ENCODE results near the gene PRICKLE3.
"Not testable (repeated sequence)": the region's sequence is repeated elsewhere in the genome, so short reads cannot be mapped to it uniquely, and the experiment has no call there.

The PRICKLE3 gene

DNA sequence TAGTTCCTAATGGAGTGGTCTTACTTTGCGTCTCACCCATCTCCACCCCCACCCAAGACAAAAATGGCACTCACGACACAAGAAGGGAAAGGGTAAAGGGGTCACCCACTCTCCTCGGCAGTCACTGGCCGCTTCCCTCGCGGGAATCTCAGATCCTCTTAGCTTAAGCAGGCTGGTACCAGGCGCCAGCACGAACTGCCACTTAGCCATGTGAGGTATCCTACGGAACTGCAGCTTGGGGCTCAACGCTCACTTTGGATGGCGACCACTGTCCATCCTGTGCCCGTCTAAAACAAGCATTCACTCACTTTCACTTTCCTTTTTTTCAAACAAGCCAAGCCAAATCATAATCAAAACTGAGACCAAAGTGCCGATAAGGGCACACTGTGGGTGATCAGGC, 38.2 kb downstream of the PRICKLE3 start:
- TF ChIP-seq, protein P1, sequence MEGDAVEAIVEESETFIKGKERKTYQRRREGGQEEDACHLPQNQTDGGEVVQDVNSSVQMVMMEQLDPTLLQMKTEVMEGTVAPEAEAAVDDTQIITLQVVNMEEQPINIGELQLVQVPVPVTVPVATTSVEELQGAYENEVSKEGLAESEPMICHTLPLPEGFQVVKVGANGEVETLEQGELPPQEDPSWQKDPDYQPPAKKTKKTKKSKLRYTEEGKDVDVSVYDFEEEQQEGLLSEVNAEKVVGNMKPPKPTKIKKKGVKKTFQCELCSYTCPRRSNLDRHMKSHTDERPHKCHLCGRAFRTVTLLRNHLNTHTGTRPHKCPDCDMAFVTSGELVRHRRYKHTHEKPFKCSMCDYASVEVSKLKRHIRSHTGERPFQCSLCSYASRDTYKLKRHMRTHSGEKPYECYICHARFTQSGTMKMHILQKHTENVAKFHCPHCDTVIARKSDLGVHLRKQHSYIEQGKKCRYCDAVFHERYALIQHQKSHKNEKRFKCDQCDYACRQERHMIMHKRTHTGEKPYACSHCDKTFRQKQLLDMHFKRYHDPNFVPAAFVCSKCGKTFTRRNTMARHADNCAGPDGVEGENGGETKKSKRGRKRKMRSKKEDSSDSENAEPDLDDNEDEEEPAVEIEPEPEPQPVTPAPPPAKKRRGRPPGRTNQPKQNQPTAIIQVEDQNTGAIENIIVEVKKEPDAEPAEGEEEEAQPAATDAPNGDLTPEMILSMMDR (IDR thresholded peaks at IDR 0.05; ENCODE audit: insufficient read depth, low read length, poor library complexity, severe bottlenecking) = no peak
- DNase-seq (ENCODE audit: extremely low read depth, insufficient read length) = no peak
- no peaks in the 10 kb centered on the region for H3K36me3 ChIP-seq (ENCODE audit: control insufficient read depth, insufficient read depth, low read length)

DNA sequence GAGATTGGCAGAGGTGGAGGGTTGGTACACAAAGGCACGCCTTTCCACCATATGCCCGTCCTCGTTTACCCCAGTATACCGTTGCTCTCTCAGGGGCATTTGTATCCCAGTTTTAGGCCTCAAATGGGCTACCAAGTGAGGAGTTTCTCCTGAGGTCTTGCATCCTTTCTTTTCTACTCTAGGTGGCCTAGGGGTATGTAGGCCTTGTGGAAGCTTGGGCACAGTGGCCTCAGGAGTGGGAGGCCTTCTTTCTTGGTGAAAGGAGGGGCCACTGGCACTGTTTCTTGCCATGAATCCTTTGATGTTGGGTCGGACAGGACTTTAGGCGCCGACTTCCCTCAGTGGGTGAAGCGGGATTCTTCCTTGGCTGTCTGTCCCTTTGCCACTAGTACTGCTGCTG, 38.9 kb downstream of the PRICKLE3 start:
- no peak for DNase-seq (ENCODE audit: extremely low read depth, insufficient read length)
- Histone ChIP-seq H3K36me3 (ENCODE audit: control insufficient read depth, insufficient read depth, low read length) (no peaks in the 10 kb centered on the region), H3K27me3 (replicated peaks; ENCODE audit: control insufficient read depth, insufficient read depth, low read length) (no peaks in the 10 kb centered on the region), H3K4me3 (replicated peaks; ENCODE audit: low read depth, low read length) (no peak overlapping the region)
- TF ChIP-seq, protein P1 (IDR thresholded peaks at IDR 0.05; ENCODE audit: insufficient read depth, low read length, poor library complexity, severe bottlenecking) = no peak

More for the DNA sequence above, 38.2 kb downstream of the PRICKLE3 start:
- H3K4me3 ChIP-seq (replicated peaks; ENCODE audit: low read depth, low read length) = no peak overlapping the region
- no peaks in the 10 kb centered on the region for H3K27me3 ChIP-seq (replicated peaks; ENCODE audit: control insufficient read depth, insufficient read depth, low read length)

DNA sequence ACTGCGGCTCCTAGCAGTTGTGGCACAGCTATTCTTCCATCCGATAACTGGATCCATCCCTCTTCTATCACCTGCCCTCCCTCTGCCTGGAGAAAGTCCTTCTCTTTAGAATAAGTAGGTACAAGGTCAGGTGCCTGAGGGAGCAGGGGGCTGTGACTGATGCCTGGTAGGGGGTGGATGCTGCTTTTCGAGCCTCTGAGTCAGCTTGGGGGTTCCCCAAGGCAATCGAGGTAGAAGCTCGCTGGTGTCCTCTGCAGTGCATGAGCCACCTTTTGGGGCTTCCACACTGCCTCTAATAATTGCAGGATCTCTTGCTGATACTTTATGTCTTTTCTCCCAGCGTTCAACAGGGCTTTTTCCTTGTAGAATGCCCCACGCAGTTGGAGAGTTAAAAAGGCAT, 43.0 kb downstream of the PRICKLE3 start:
- DNase-seq (ENCODE audit: extremely low read depth, insufficient read length); H3K4me3 ChIP-seq (replicated peaks; ENCODE audit: low read depth, low read length); H3K36me3 ChIP-seq (ENCODE audit: control insufficient read depth, insufficient read depth, low read length); H3K27me3 ChIP-seq (replicated peaks; ENCODE audit: control insufficient read depth, insufficient read depth, low read length): not testable (repeated sequence)

DNA sequence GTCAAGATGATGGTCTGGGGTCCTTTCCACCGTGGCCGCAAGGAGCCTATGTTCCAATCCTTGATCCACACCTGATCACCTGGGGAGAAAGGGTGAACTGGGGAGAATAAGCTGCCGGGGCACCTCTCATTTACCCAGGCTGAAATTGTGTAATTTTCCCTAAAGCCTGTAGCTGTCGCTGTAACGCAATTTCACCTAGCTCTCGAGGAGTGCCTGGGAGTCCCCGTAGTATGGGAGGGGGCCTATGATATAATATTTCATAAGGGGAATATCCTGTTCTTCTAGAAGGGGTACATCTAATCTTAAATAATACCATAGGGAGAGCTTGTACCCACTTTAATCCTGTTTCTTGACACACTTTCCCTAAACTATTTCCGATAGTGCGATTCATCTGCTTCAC, 43.9 kb downstream of the PRICKLE3 start:
- not testable (repeated sequence) for DNase-seq (ENCODE audit: extremely low read depth, insufficient read length)

DNA sequence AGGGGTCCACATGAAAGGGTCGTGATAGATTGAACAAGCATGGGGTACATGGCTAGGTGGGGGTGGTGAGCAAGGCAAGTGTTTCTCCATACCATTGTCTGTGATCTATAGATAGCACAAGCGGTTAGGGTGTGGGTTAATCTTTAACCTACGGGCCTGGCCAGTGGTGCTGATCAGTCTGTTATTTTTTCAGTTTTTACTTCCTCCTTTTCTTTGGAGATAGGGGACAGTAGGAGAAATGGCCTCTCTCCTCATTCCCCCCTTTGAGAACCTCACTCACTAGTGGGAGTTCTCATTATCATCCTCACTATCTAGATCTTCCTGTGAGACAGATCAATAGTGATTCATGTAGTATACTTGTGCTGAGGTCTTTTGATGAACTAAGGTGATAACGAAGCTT, 46.5 kb downstream of the PRICKLE3 start:
- no peaks in the 10 kb centered on the region for H3K27me3 ChIP-seq (replicated peaks; ENCODE audit: control insufficient read depth, insufficient read depth, low read length)
- no peaks in the 10 kb centered on the region for H3K36me3 ChIP-seq (ENCODE audit: control insufficient read depth, insufficient read depth, low read length)
- DNase-seq (ENCODE audit: extremely low read depth, insufficient read length) = no peak
- TF ChIP-seq, protein P1 (IDR thresholded peaks at IDR 0.05; ENCODE audit: insufficient read depth, low read length, poor library complexity, severe bottlenecking) = no peak
- H3K4me3 ChIP-seq (replicated peaks; ENCODE audit: low read depth, low read length) = no peak overlapping the region

More for the DNA sequence above, 43.9 kb downstream of the PRICKLE3 start:
- not testable (repeated sequence) for H3K4me3 ChIP-seq (replicated peaks; ENCODE audit: low read depth, low read length); H3K27me3 ChIP-seq (replicated peaks; ENCODE audit: control insufficient read depth, insufficient read depth, low read length); H3K36me3 ChIP-seq (ENCODE audit: control insufficient read depth, insufficient read depth, low read length)

DNA sequence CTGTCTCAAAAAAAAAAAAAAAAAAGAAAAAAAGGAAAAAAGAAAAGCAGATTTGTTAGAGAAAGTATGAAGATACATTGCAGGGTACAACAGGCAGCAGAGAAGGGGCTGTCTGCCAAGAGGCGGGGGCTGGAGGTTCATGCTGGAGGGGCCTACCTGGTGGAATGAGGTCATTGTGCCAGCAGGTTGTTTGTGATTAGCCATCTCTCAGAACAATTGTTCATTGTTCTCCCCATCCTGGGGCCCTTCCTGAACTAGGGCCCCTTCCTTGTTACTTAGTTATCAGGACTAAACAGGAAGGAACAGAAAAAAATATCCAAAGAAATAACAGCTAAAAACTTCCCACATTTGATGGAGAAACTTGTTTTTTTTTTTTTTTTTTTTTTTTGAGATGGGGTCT, 48.7 kb downstream of the PRICKLE3 start:
- no peak overlapping the region for H3K4me3 ChIP-seq (replicated peaks; ENCODE audit: low read depth, low read length)
- no peaks in the 10 kb centered on the region for H3K27me3 ChIP-seq (replicated peaks; ENCODE audit: control insufficient read depth, insufficient read depth, low read length)
- no peak for DNase-seq (ENCODE audit: extremely low read depth, insufficient read length)
- H3K36me3 ChIP-seq (ENCODE audit: control insufficient read depth, insufficient read depth, low read length) = no peaks in the 10 kb centered on the region
- TF ChIP-seq, protein P1 (IDR thresholded peaks at IDR 0.05; ENCODE audit: insufficient read depth, low read length, poor library complexity, severe bottlenecking) = no peak

DNA sequence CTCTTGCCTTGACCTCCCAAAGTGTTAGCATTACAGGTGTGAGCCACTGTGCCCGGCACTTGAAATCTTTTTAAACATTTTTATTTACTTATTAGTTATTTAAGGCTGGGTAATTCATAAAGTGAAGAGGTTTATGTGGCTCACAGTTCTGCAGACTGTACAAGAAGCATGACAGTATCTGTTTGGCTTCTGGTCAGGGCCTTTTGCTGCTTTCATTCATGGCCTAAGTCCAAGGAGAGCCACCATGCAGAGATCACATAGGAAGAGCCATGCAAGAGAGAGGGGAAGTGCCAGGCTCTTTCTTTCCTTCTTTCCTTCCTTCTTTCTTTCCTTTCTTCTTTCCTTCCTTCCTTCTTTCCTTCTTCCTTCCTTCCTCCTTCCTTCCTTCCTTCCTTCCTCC, 52.4 kb downstream of the PRICKLE3 start:
- no peak for DNase-seq (ENCODE audit: extremely low read depth, insufficient read length)
- no peak overlapping the region for H3K4me3 ChIP-seq (replicated peaks; ENCODE audit: low read depth, low read length)
- H3K36me3 ChIP-seq (ENCODE audit: control insufficient read depth, insufficient read depth, low read length) = no peaks in the 10 kb centered on the region
- TF ChIP-seq, protein P1 (IDR thresholded peaks at IDR 0.05; ENCODE audit: insufficient read depth, low read length, poor library complexity, severe bottlenecking) = no peak
- H3K27me3 ChIP-seq (replicated peaks; ENCODE audit: control insufficient read depth, insufficient read depth, low read length) = no peaks in the 10 kb centered on the region

DNA sequence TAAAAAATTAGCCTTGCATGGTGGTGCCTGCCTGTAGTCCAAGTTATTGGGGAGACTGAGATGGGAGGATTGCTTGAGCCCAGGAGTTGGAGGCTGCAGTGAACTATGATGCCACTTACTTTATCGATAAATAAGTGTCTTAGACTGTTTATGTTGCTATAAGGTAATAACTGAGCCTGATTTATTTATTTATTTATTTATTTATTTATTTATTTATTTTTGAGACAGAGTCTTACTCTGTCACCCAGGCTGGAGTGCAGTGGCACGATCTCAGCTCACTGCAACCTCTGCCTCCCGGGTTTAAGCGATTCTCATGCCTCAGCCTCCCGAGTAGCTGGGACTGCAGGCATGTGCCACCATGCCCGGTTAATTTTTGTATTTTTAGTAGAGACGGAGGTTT, 53.9 kb downstream of the PRICKLE3 start:
- H3K27me3 ChIP-seq (replicated peaks; ENCODE audit: control insufficient read depth, insufficient read depth, low read length); H3K36me3 ChIP-seq (ENCODE audit: control insufficient read depth, insufficient read depth, low read length); DNase-seq (ENCODE audit: extremely low read depth, insufficient read length); H3K4me3 ChIP-seq (replicated peaks; ENCODE audit: low read depth, low read length): not testable (repeated sequence)

Measured in GM06990 (cell line).